Measurements from ENCODE around the gene KIAA0513. TPM values are rescaled to one million over a fixed set of nuclear protein-coding genes. Genes with fewer than 3 reads are reported as not detected.

The KIAA0513 gene
- total RNA-seq, 4 donors from 2014 or later, result 6.9 to 13.8 (median 8.1) TPM

DNA sequence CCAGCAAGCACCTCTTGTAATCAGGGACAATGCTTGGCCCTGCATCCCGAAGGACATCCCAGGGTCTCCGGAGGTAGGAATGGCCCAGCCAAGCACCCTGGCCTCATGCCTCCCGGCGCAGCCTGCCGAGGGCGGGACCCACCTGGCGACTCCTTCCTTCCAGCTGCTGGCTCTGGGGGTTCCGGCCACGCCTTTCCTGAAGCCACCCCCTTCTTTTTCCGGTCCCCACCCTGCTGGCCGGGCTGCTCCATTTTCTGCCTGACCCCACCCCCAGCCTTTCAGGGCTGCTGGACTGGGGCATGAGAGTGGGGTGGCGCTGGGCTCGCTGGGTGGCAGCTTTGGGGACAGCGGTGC is 107.2 kb downstream of the KIAA0513 start:
- Histone ChIP-seq H3K27me3 (no peaks in the 10 kb centered on the region), H3K9me3 (peaks cover 0 to 3% (median 0%) of the 10 kb centered on the region in 4 donors), H3K27ac (peak overlapping the region in 1 of 4 donors; percentile 88), H3K4me1 (peaks cover 5 to 59% (median 32%) of the 10 kb centered on the region in 4 donors), H3K36me3 (no peaks in the 10 kb centered on the region), H3K4me3 (no peak overlapping the region)
- DNase-seq (ENCODE audit: low spot score in 2 of 2), result no peak
- TF ChIP-seq, protein P1, sequence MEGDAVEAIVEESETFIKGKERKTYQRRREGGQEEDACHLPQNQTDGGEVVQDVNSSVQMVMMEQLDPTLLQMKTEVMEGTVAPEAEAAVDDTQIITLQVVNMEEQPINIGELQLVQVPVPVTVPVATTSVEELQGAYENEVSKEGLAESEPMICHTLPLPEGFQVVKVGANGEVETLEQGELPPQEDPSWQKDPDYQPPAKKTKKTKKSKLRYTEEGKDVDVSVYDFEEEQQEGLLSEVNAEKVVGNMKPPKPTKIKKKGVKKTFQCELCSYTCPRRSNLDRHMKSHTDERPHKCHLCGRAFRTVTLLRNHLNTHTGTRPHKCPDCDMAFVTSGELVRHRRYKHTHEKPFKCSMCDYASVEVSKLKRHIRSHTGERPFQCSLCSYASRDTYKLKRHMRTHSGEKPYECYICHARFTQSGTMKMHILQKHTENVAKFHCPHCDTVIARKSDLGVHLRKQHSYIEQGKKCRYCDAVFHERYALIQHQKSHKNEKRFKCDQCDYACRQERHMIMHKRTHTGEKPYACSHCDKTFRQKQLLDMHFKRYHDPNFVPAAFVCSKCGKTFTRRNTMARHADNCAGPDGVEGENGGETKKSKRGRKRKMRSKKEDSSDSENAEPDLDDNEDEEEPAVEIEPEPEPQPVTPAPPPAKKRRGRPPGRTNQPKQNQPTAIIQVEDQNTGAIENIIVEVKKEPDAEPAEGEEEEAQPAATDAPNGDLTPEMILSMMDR (IDR thresholded peaks at IDR 0.05), result no peak
- TF ChIP-seq POLR2A (IDR thresholded peaks at IDR 0.05) (no peak), EP300 (IDR thresholded peaks at IDR 0.05) (no peak)
- 77 to 88% methylated on average over 3 to 14 of the region's 14 CpGs for WGBS, 2 donors

DNA sequence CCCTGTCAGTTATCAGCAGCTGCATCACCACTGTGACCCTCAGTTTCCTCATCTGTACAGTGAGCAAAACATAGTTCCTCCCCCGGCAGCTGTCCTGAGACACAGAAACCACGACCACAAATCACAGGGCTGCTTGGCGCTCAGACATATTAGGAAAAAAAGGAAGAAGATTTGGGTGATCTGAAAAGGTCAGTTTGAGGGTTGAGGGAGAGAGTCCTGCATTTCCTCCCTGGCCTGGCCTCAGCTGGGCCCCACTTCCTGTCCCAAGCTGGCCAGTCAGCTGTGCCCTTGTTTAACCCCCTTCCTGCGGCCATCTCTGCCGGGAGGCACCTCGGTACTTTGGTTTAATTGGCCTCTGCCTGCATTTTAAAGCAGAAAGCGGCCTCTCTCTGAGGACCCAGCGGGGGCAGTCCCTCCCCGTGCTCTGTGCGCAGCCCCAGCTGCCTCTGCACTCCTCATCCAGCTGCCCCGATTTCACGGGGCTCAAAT is 108.7 kb downstream of the KIAA0513 start:
- no peaks in the 10 kb centered on the region for H3K36me3 ChIP-seq
- WGBS, 2 donors, result 47 to 59% methylated on average over 12 of the region's 12 CpGs
- TF ChIP-seq EP300 (IDR thresholded peaks at IDR 0.05) (peak in 1 of 2 donors; percentile 53), POLR2A (IDR thresholded peaks at IDR 0.05) (no peak)
- TF ChIP-seq, protein P1 (IDR thresholded peaks at IDR 0.05), result no peak
- no peak overlapping the region for H3K4me3 ChIP-seq
- peaks cover 0 to 3% (median 0%) of the 10 kb centered on the region in 4 donors for H3K9me3 ChIP-seq
- peak in 1 of 2 donors; percentile 61 for DNase-seq (ENCODE audit: low spot score in 2 of 2)
- H3K27me3 ChIP-seq, result no peaks in the 10 kb centered on the region
- H3K27ac ChIP-seq, result peak overlapping the region; percentile 51 to 88 (median 71)
- H3K4me1 ChIP-seq, result peaks cover 0 to 44% (median 17%) of the 10 kb centered on the region in 4 donors

DNA sequence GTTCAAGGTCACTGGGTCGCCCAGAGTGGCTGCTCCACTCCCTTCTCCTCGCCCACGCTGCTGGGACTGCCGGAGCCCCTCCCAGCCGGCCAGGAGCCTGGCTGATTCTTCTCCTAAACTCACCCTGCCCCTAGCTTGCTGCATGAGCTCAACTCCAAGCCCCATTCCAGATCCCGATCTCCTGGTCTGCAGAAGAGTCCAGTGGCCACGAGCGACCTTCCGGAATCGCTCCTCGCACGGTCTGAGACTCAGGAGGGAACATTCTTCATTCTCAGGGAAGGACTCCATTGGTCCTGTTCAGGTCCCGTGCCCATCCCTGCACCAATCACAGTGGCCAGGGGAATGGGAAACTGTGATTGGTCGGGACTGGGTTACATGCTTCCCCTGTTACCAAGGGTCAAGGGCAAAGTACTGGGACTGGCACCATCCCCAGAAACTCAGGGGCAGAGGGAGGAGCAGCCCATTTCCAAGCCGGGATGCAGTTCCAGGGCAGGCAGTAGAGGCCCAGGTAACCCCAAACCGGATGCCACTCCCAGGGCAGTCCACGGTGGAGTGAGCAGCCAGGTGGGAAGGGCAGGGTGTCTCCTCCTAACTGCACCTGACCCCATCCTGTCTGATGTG is 109.2 kb downstream of the KIAA0513 start:
- Histone ChIP-seq H3K27me3 (no peaks in the 10 kb centered on the region), H3K27ac (peak overlapping the region; percentile 51 to 88 (median 71)), H3K36me3 (no peaks in the 10 kb centered on the region), H3K4me1 (peaks cover 0 to 43% (median 17%) of the 10 kb centered on the region in 4 donors), H3K4me3 (peak overlapping the region in 3 of 4 donors; percentile 28 to 50 (median 29)), H3K9me3 (peaks cover 0 to 3% (median 0%) of the 10 kb centered on the region in 4 donors)
- peak in 1 of 2 donors; percentile 42 for DNase-seq (ENCODE audit: low spot score in 2 of 2)
- TF ChIP-seq POLR2A (IDR thresholded peaks at IDR 0.05), result no peak
- 53 to 55% methylated on average over 15 to 17 of the region's 17 CpGs for WGBS, 2 donors

DNA sequence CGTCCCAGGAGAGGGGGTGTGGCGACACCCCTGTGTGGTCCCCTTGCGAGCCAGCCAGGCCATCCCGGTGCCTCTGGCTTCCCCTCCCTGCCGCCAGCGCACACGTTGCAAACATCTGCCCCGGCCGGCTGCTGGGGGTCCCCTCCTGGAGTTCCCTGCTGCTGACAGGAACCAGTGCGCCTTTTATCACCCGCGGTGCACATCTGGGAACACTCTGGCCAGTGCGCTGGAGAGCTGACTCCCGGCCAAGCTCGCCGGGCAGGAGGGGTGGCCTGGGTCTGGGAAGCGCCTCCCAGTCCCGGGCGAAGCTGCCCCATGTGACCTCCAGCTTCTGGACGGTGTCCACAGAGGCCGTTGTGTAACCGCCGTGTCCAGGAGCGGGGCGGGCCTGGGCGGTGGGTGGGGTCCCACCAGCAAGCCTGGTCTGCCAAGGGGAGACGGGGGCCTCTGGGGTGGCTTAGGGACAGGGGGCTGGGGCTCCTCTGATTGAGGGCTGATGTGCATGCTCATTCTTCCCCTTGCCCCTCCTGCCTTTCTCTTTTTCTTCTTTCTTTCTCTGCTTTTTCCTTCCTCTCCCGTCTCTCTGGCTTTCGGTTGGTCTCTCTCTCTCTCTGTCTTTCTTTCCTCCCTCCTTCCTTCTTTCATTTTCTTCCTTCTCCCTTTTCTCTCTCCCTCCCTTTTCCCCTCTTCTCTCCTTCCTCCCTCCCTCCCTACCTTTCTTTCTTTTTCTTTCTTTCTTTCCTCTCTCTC is 109.9 kb downstream of the KIAA0513 start:
- Histone ChIP-seq H3K27ac (peak overlapping the region; percentile 60 to 88 (median 72)), H3K4me1 (peaks cover 0 to 50% (median 17%) of the 10 kb centered on the region in 4 donors), H3K27me3 (no peaks in the 10 kb centered on the region), H3K9me3 (peaks cover 0 to 3% (median 0%) of the 10 kb centered on the region in 4 donors), H3K36me3 (no peaks in the 10 kb centered on the region), H3K4me3 (peak overlapping the region; percentile 8 to 50 (median 28))
- peak; percentile 90 to 92 for DNase-seq (ENCODE audit: low spot score in 2 of 2)
- TF ChIP-seq EP300 (IDR thresholded peaks at IDR 0.05) (peak; percentile 72 to 87), POLR2A (IDR thresholded peaks at IDR 0.05) (no peak)
- TF ChIP-seq, protein P1 (IDR thresholded peaks at IDR 0.05), result no peak
- WGBS, 2 donors, result 1 to 2% methylated on average over 23 to 28 of the region's 29 CpGs

DNA sequence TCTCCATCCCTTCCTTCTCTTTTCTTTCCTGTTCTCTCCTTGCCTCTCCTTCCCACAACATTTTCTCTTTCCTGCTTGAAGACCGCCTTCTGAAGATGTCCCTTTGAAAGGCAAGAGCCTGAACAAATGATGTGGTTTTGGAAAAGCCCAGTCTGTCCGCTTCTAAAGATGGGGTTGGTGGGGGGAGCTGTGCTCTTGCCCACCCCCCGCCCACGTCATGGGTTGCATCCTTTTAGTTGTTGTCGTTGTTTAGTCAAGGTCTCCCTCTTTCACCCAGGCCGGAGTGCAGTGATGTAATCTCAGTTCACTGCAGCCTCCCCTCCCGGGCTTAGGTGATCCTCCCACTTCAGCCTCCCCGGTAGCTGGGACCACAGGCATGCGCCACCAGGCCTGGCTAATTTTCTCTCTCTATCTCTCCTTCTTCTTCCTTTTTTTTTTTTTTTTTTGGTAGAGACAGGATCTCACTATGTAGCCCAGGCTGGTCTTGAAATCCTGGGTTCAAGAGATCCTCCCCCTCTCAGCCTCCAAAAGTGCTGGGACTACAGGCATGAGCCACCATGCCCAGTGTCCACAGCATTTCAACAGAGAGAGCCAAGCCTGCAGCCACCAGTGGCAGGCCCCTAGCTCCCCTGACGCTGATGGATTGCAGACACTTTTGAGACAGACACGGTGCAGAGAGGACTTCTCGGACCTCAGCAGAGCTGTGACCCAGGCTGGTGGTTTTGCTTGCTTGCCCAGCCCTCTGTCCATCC is 110.7 kb downstream of the KIAA0513 start:
- peaks cover 0 to 3% (median 0%) of the 10 kb centered on the region in 4 donors for H3K9me3 ChIP-seq
- H3K4me1 ChIP-seq, result peaks cover 0 to 53% (median 17%) of the 10 kb centered on the region in 4 donors
- no peaks in the 10 kb centered on the region for H3K36me3 ChIP-seq
- TF ChIP-seq, protein P1 (IDR thresholded peaks at IDR 0.05), result no peak
- TF ChIP-seq EP300 (IDR thresholded peaks at IDR 0.05), result no peak
- TF ChIP-seq POLR2A (IDR thresholded peaks at IDR 0.05), result no peak
- H3K27ac ChIP-seq, result peak overlapping the region; percentile 60 to 88 (median 72)
- 83 to 88% methylated on average over 12 of the region's 12 CpGs for WGBS, 2 donors
- H3K27me3 ChIP-seq, result no peaks in the 10 kb centered on the region
- no peak for DNase-seq (ENCODE audit: low spot score in 2 of 2)
- H3K4me3 ChIP-seq, result peak overlapping the region in 2 of 4 donors; percentile 28 to 50

Data from tibial nerve (tissue), 4 donors.